Measurements from ENCODE around the gene DYSF.

DNA sequence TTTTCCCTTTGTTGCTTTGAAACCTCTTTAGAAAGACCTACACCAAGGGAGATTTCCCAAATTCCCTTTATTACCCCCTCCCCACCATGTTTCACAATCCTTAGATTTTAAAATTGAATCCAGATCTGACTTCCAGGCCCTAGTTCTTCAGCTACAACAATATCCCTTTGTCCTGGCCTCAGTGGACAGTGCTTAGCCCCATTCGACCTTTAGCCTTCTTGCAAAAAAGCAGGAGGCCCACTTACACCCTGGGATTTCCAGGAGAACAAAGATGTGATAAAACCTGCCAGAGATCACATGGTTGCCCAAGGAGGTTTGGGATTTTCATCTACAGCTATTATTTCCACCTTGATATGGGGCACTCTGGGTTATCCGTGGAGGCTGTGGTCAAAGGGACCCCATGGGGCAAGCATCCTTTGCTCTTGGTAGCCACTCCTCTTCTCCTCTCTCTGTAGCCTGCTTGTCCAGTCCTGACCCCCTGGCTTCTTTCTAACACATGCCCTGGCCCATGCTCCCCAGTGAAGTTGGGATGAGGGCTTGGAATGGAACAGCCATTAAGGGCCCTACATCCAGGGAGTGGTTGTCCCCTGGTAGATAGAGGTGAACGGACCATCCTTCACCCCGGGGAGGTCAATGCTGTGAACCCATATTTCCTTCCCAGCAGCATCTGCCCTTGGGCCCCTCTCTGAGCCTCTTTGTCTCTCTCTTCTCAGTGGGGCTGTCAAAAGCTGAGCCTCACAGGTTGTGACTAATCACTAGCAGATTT, 267.4 kb downstream of the DYSF start:
- TF ChIP-seq, protein P1, sequence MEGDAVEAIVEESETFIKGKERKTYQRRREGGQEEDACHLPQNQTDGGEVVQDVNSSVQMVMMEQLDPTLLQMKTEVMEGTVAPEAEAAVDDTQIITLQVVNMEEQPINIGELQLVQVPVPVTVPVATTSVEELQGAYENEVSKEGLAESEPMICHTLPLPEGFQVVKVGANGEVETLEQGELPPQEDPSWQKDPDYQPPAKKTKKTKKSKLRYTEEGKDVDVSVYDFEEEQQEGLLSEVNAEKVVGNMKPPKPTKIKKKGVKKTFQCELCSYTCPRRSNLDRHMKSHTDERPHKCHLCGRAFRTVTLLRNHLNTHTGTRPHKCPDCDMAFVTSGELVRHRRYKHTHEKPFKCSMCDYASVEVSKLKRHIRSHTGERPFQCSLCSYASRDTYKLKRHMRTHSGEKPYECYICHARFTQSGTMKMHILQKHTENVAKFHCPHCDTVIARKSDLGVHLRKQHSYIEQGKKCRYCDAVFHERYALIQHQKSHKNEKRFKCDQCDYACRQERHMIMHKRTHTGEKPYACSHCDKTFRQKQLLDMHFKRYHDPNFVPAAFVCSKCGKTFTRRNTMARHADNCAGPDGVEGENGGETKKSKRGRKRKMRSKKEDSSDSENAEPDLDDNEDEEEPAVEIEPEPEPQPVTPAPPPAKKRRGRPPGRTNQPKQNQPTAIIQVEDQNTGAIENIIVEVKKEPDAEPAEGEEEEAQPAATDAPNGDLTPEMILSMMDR (IDR thresholded peaks at IDR 0.05) = no peak
- no peak for TF ChIP-seq ZFX (IDR thresholded peaks at IDR 0.05; ENCODE audit: borderline replicate concordance)

All from 22Rv1 (cell line).